ENCODE data around the gene WDR33.
"Not testable (repeated sequence)": the region's sequence is repeated elsewhere in the genome, so short reads cannot be mapped to it uniquely, and the experiment has no call there.

The WDR33 gene

GRCh38 chr2:127810156-127810618 is 784 bp downstream of the WDR33 start:
- DNase-seq (ENCODE audit: low spot score) = peak; percentile 29

GRCh38 chr2:127807678-127808353 is 3.2 kb downstream of the WDR33 start:
- DNase-seq (ENCODE audit: low spot score) = no peak

- not testable (repeated sequence) for DNase-seq (ENCODE audit: low spot score)
Measured at GRCh38 chr2:127806860-127807259, 4.1 kb downstream of the WDR33 start.

- no peak for DNase-seq (ENCODE audit: low spot score)
Measured at GRCh38 chr2:127805491-127805890, 5.5 kb downstream of the WDR33 start.

- no peak for DNase-seq (ENCODE audit: low spot score)
Measured at GRCh38 chr2:127799926-127800325, 11.0 kb downstream of the WDR33 start.

GRCh38 chr2:127796389-127796788 is 14.6 kb downstream of the WDR33 start:
- DNase-seq (ENCODE audit: low spot score) = no peak

- DNase-seq (ENCODE audit: low spot score) = not testable (repeated sequence)
Measured at GRCh38 chr2:127794901-127795300, 16.1 kb downstream of the WDR33 start.

- DNase-seq (ENCODE audit: low spot score) = no peak
Measured at GRCh38 chr2:127792805-127793204, 18.2 kb downstream of the WDR33 start.

GRCh38 chr2:127790694-127791529 is 20.1 kb downstream of the WDR33 start:
- DNase-seq (ENCODE audit: low spot score) = no peak

GRCh38 chr2:127786048-127786809 is 24.7 kb downstream of the WDR33 start:
- DNase-seq (ENCODE audit: low spot score) = no peak

GRCh38 chr2:127784965-127785518 is 25.9 kb downstream of the WDR33 start:
- no peak for DNase-seq (ENCODE audit: low spot score)

GRCh38 chr2:127783101-127783500 is 27.9 kb downstream of the WDR33 start:
- DNase-seq (ENCODE audit: low spot score) = no peak

- no peak for DNase-seq (ENCODE audit: low spot score)
Measured at GRCh38 chr2:127778850-127779249, 32.1 kb downstream of the WDR33 start.

- DNase-seq (ENCODE audit: low spot score) = no peak
Measured at GRCh38 chr2:127778447-127778846, 32.5 kb downstream of the WDR33 start.

GRCh38 chr2:127776122-127776780 is 34.7 kb downstream of the WDR33 start:
- no peak for DNase-seq (ENCODE audit: low spot score)

GRCh38 chr2:127771756-127772155 is 39.2 kb downstream of the WDR33 start:
- no peak for DNase-seq (ENCODE audit: low spot score)

- no peak for DNase-seq (ENCODE audit: low spot score)
Measured at GRCh38 chr2:127770973-127771735, 39.8 kb downstream of the WDR33 start.

GRCh38 chr2:127770534-127770933 is 40.4 kb downstream of the WDR33 start:
- DNase-seq (ENCODE audit: low spot score) = not testable (repeated sequence)

GRCh38 chr2:127769587-127769986 is 41.4 kb downstream of the WDR33 start:
- DNase-seq (ENCODE audit: low spot score) = no peak

GRCh38 chr2:127768775-127769479 is 42.0 kb downstream of the WDR33 start:
- no peak for DNase-seq (ENCODE audit: low spot score)

Data from SW480 (cell line).